Central memory CD8-positive, alpha-beta T cell (primary cell): ENCODE data around the gene PPAT.
"Not testable (repeated sequence)": the region's sequence is repeated elsewhere in the genome, so short reads cannot be mapped to it uniquely, and the experiment has no call there.

Experiments
- ATAC-seq: fragments of 150-1000 bp; cut with Tn5 transposase; replicated peaks from 2 replicates; pipeline ENCODE4 v1.10.0; 2022; ENCODE audit warnings: mild to moderate bottlenecking, moderate FRiP score, moderate number of reproducible peaks; ENCODE audit not compliant: poor library complexity, severe bottlenecking; ENCODE audit errors: extremely low read depth
- DNase-seq, 2 donors: peaks; one replicate each; pipeline ENCODE4 v3.0.0; 2021; ENCODE audit warnings: low spot score in 2 of 2
- H3K27ac Mint-ChIP-seq: one replicate; pipeline ENCODE4 v1.8.0; 2022; ENCODE audit warnings: low read depth, mild to moderate bottlenecking, moderate library complexity, mixed read lengths
- H3K27me3 Mint-ChIP-seq: one replicate; pipeline ENCODE4 v1.8.0; 2022; ENCODE audit warnings: mixed read lengths
- H3K36me3 Mint-ChIP-seq: one replicate; pipeline ENCODE4 v1.8.0; 2022; ENCODE audit warnings: mild to moderate bottlenecking, moderate library complexity, mixed read lengths; ENCODE audit not compliant: insufficient read depth
- H3K4me1 Mint-ChIP-seq: one replicate; pipeline ENCODE4 v1.8.0; 2022; ENCODE audit warnings: mixed read lengths
- H3K4me3 Mint-ChIP-seq: one replicate; pipeline ENCODE4 v1.8.0; 2022; ENCODE audit warnings: mild to moderate bottlenecking, moderate library complexity, mixed read lengths
- H3K9me3 Mint-ChIP-seq: one replicate; pipeline ENCODE4 v1.8.0; 2022; ENCODE audit warnings: mixed read lengths

Gene PPAT

DNA sequence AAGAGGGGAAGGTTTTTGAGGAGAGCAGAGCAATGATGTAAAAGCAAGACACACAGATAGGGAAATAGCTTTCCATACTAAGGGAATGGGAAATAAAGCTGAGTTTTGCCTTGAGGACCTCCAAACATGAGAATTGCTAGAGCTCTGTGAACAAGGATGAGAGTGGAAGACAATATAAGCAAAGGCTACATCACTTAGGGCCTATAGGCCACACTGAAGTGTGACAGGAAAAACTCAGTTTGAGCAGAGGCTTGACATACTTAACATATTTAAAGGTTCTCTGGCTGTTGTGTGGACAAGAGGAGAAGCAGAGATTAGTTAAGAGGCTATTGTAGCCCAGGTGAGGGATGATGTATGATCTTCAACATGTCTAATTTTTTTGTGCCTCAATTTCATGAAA lies 26.7 kb upstream of the PPAT start:
- DNase-seq: no peak
- Mint-ChIP-seq H3K9me3 (no peaks in the 10 kb centered on the region), H3K27ac (no peak overlapping the region), H3K36me3 (peaks cover 11% of the 10 kb centered on the region), H3K4me3 (no peak overlapping the region), H3K4me1 (peaks cover 40% of the 10 kb centered on the region), H3K27me3 (no peaks in the 10 kb centered on the region)
- no peak for ATAC-seq

DNA sequence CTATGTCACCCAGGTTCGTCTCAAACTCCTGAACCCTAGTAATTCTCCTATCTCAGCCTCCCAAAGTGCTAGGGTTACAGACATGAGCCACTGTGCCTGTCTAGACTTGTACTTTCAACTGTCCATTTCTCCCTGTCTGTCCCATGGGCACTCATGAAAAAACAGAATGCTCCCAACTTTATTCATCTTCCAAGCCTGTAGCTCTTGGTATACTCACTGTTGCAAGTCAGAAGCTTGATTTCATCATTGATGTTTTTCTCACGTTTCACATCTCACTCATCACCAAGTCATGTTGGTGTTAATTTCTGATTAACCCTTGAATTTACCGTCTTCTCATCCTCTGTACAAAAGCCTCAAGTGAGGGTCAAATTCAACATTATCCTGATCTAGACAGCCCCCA lies 24.7 kb upstream of the PPAT start:
- Mint-ChIP-seq H3K27me3 (no peaks in the 10 kb centered on the region), H3K36me3 (peaks cover 12% of the 10 kb centered on the region), H3K4me3 (no peak overlapping the region), H3K27ac (no peak overlapping the region), H3K9me3 (no peaks in the 10 kb centered on the region), H3K4me1 (peaks cover 20% of the 10 kb centered on the region)
- ATAC-seq (no peak), DNase-seq (no peak)

DNA sequence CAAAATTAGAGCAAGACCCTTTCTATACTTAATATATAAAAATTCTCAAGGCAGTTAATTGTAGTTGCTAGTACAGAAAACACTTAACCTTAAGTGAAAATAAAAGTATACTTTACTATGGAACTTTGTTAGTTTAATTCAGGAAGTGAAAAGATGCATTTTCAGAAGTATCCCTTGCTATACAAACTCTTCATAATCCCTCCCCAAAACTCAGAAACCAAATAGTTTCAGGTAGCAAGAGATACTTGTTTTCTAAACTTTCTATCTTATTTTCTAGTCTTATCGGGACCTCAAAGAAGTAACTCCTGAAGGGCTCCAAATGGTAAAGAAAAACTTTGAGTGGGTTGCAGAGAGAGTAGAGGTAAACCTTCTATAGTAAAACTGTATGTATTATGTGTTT lies 14.9 kb upstream of the PPAT start:
- no peak for ATAC-seq
- Mint-ChIP-seq H3K9me3 (no peaks in the 10 kb centered on the region), H3K36me3 (peaks cover 14% of the 10 kb centered on the region), H3K4me1 (no peaks in the 10 kb centered on the region), H3K27ac (no peak overlapping the region), H3K4me3 (no peak overlapping the region), H3K27me3 (no peaks in the 10 kb centered on the region)
- DNase-seq: no peak

DNA sequence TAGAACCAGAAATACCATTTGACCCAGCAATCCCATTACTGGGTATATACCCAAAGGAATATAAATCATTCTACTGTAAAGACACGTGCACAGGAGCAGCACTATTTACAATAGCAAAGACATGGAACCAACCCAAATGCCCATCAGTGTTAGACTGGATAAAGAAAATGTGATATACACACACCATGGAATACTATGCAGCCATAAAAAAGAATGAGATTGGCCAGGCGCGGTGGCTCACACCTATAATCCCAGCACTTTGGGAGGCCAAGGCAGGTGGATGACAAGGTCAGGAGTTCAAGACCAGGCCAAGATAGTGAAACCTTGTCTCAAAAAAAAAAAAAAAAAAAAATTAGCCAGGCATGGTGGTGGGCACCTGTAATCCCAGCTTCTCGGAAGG lies 14.1 kb upstream of the PPAT start:
- not testable (repeated sequence) for DNase-seq, H3K27me3 Mint-ChIP-seq, H3K27ac Mint-ChIP-seq, H3K4me1 Mint-ChIP-seq, H3K9me3 Mint-ChIP-seq, H3K4me3 Mint-ChIP-seq, ATAC-seq
- peaks cover 14% of the 10 kb centered on the region for H3K36me3 Mint-ChIP-seq

DNA sequence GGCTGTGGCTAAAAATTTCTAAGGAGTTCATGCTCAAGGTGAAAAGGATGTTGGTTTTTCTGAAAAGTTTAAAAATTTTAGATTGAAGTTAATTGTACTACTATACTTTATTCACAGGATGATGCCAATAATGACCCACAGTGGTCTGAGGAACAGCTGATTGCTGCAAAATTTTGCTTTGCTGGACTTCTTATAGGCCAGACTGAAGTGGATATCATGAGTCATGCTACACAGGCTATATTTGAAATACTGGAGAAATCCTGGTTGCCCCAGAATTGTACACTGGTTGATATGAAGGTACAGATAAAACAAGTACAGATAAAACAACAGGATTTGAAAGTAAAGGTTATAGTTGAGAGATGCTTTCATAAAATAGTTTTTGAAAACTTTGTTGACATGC lies 12.9 kb upstream of the PPAT start:
- Mint-ChIP-seq H3K36me3 (peaks cover 12% of the 10 kb centered on the region), H3K4me1 (no peaks in the 10 kb centered on the region), H3K27me3 (no peaks in the 10 kb centered on the region), H3K27ac (no peak overlapping the region), H3K4me3 (no peak overlapping the region), H3K9me3 (no peaks in the 10 kb centered on the region)
- ATAC-seq: no peak
- no peak for DNase-seq

DNA sequence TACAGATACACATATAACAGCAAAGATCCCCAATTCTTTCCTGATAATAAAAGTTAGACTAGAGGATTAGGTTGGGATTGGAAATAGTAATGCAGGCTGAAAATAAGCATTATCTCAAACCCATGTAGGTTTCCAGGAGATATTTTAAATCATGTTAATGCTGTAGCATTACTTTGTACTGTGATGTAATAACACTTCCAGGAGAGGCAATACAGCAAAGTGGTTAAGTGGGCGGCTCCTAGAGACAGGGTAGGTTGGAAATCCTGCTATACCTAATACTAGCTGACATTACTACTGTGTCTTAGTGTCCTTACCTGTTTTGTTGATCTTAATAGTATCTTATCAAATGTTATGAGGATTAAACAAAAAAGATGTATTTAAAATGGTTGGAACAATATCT lies 10.3 kb upstream of the PPAT start:
- peaks cover 5% of the 10 kb centered on the region for H3K4me1 Mint-ChIP-seq
- no peaks in the 10 kb centered on the region for H3K27me3 Mint-ChIP-seq
- ATAC-seq: no peak
- no peak overlapping the region for H3K27ac Mint-ChIP-seq
- H3K9me3 Mint-ChIP-seq: no peaks in the 10 kb centered on the region
- H3K4me3 Mint-ChIP-seq: no peak overlapping the region
- no peak for DNase-seq
- H3K36me3 Mint-ChIP-seq: peaks cover 12% of the 10 kb centered on the region

DNA sequence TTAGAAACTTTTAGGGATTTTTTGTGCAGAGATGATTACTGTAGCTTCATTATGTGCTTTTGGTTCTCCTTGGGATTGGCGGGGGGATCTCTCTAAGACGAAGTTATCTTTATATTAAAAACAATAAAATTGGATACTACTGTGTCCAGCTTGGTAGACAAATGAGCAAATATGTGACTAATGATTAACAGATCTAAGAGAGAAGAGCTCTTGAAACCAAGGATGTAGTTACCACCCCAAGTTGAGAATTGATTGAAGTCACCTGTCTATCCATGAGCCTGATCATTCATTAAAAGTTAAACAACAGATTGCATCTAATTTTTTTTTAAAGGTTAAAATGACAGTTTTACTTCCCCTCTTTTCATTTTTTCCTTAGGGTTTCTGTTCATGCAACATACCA lies 9.3 kb upstream of the PPAT start:
- Mint-ChIP-seq H3K4me1 (peaks cover 8% of the 10 kb centered on the region), H3K36me3 (peaks cover 6% of the 10 kb centered on the region)
- no peak for ATAC-seq

DNA sequence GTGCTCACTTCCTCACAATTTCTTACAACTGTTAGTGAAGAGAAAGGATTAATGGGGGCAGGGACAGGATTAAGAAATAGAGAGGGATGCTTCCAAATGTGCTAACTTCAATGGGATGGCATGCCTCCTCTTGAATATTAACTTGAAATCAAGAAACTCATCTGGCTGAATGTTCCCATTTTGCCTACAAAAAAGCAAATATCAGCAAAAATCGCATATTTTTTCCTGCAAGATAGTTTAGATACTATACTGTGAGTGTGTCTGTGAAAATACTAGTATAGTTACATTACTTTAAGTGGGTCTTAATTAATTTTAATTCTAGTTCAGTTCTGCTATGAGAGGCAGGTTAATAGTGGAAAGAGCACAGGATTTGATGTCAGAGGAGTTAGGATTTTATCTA lies 5.6 kb upstream of the PPAT start:
- H3K9me3 Mint-ChIP-seq: no peaks in the 10 kb centered on the region
- no peak overlapping the region for H3K4me3 Mint-ChIP-seq
- H3K27ac Mint-ChIP-seq: no peak overlapping the region
- ATAC-seq: no peak
- no peaks in the 10 kb centered on the region for H3K27me3 Mint-ChIP-seq
- H3K4me1 Mint-ChIP-seq: peaks cover 29% of the 10 kb centered on the region
- DNase-seq: no peak
- peaks cover 15% of the 10 kb centered on the region for H3K36me3 Mint-ChIP-seq

More for the DNA sequence above, 9.3 kb upstream of the PPAT start:
- H3K4me3 Mint-ChIP-seq: no peak overlapping the region
- no peaks in the 10 kb centered on the region for H3K27me3 Mint-ChIP-seq
- H3K9me3 Mint-ChIP-seq: no peaks in the 10 kb centered on the region
- DNase-seq: no peak
- no peak overlapping the region for H3K27ac Mint-ChIP-seq

DNA sequence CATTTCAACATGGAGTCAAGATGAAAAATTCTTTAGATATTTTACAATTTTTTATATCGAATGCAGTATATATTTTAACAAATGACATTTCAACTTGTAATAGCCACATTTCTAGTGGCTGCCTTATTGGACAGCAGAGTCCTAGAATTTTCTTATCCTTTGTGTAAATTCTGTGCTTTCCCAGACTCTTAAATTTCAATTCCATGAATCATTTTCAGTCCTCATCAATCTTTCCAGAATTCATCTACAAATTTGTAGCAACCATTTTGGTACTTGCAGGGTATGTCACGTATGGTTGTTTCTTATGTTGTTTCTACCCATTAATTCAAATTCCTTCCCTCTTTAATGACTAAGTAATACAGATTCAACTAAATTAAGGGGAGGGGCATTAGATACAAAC lies 3.4 kb upstream of the PPAT start:
- peaks cover 25% of the 10 kb centered on the region for H3K36me3 Mint-ChIP-seq
- no peaks in the 10 kb centered on the region for H3K9me3 Mint-ChIP-seq
- no peak for DNase-seq
- no peak overlapping the region for H3K4me3 Mint-ChIP-seq
- peaks cover 42% of the 10 kb centered on the region for H3K4me1 Mint-ChIP-seq
- no peak for ATAC-seq
- H3K27ac Mint-ChIP-seq: no peak overlapping the region
- no peaks in the 10 kb centered on the region for H3K27me3 Mint-ChIP-seq

DNA sequence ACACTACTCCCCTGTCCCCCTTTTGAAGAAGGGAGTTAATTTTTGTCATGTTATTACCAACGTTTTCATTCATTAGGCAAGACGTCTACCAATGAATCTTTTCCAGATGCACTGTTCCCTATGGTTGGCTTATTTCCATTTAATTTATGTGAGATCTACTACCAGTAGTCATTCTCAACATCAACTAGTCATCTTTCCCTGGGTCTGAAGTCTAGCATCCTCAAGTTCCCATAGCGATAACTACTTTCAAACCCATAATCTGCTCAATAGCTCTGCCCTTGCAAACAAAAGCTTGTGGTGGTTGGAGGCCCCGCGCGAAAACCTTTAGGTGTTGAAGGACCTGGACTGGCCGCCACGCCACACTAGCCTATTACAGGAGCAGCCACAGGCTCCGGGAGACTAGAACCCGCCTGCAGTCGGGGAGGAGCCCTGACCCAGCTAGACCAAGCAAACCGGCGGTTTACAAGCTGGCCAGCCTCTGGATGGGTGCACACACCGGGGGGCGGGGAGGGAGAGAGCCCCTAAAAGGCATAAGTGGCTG lies 746 bp downstream of the PPAT start:
- Mint-ChIP-seq H3K9me3 (no peaks in the 10 kb centered on the region), H3K4me1 (peaks cover 34% of the 10 kb centered on the region), H3K4me3 (peak overlapping the region; percentile 86), H3K27me3 (no peaks in the 10 kb centered on the region), H3K36me3 (peaks cover 22% of the 10 kb centered on the region), H3K27ac (no peak overlapping the region)
- ATAC-seq: no peak
- DNase-seq: no peak

DNA sequence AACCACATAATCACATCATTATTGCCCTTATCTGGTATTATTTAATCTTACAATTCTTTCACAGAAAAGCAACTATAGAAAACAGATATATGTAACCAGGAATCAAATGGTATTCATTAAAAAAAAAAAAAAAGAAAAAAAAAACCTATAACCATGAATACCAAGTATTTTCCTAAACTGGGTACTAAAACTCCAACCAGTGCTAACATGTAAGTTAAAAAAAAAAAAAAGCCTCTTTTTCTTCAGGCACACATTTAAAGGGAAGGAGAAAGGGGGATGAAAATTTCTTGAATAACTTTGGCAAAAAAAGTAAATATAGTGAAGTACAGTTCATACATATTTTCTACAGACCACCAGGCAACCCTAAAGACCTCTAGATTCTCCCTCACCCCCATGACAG lies 2.1 kb downstream of the PPAT start:
- Mint-ChIP-seq H3K27me3 (no peaks in the 10 kb centered on the region), H3K36me3 (peaks cover 22% of the 10 kb centered on the region), H3K4me3 (no peak overlapping the region), H3K4me1 (peaks cover 31% of the 10 kb centered on the region), H3K27ac (no peak overlapping the region), H3K9me3 (no peaks in the 10 kb centered on the region)
- DNase-seq (no peak), ATAC-seq (no peak)

DNA sequence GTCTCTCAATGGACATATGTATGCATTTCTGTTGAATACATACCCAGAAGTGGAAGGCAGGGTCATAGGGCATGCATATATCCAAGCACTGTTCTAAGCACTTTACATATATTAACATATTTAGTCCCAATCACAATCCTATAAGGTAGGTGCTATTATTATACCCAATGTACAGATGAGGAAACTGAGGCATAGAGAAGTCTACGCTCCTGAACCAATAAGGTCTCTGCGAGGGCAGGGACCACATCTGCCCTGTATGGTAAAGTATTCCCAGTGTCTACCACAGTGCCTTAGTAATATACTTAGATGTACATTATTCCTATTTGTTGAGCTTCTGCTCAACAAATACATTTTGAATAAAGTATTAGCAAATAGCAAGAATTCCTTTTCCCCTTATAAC lies 5.2 kb downstream of the PPAT start:
- Mint-ChIP-seq H3K9me3 (no peaks in the 10 kb centered on the region), H3K4me1 (peaks cover 9% of the 10 kb centered on the region), H3K27ac (no peak overlapping the region), H3K4me3 (no peak overlapping the region), H3K27me3 (no peaks in the 10 kb centered on the region), H3K36me3 (peaks cover 3% of the 10 kb centered on the region)
- DNase-seq (no peak), ATAC-seq (no peak)

DNA sequence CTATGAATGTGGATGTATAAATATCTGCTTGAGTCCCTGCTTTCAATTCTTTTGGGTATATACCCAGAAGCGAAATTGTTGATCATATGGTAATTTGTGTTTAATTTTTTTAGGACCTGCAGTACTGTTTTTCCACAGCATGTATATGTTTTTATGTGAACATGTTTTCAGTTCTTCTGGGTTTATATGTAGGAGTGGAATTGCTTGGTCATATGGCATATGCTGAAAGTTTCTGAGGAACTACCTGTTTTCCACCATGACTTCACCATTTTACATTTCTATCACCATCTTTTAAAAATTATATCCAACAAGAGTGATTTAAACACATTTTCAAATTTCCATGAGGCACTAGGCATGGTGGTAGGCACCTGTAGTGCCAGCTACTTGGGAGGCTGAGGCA lies 8.2 kb downstream of the PPAT start:
- no peak overlapping the region for H3K4me3 Mint-ChIP-seq
- H3K36me3 Mint-ChIP-seq: no peaks in the 10 kb centered on the region
- H3K27ac Mint-ChIP-seq: no peak overlapping the region
- H3K9me3 Mint-ChIP-seq: no peaks in the 10 kb centered on the region
- no peaks in the 10 kb centered on the region for H3K27me3 Mint-ChIP-seq
- DNase-seq (no peak), ATAC-seq (no peak)
- H3K4me1 Mint-ChIP-seq: no peaks in the 10 kb centered on the region

DNA sequence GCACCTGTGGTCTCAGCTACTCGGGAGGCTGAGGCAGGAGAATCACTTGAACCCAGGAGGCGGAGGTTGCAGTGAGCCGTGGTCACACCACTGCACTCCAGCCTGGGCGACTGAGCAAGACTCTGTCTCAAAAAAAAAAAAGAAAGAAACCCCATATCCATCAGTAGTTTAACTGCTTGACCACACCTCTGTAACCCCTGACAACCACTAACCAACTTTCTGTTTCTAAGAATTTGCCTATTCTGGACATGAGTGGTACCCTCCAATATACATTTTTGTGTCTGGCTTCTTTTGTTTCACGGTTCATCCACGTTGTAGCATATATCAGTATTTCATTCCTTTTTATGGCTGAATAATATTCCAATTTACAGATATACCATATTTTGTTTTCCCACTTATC lies 9.1 kb downstream of the PPAT start:
- Mint-ChIP-seq H3K4me3 (no peak overlapping the region), H3K4me1 (no peaks in the 10 kb centered on the region), H3K36me3 (no peaks in the 10 kb centered on the region), H3K9me3 (no peaks in the 10 kb centered on the region), H3K27me3 (no peaks in the 10 kb centered on the region), H3K27ac (no peak overlapping the region)
- ATAC-seq (no peak), DNase-seq (no peak)
